Activated T-cell treated with anti-CD3 and anti-CD28 coated beads, Interleukin-2, amount 50 U/mL, for 72 hours (primary cell): ENCODE measurements around the gene SLC35E4. TPM values are rescaled to one million over a fixed set of nuclear protein-coding genes. Genes with fewer than 3 reads are reported as not detected.

ENCODE experiments used
- ATAC-seq, 2 donors: fragments of 150-1000 bp; cut with Tn5 transposase; replicated peaks in 1 of 2; 2 replicates each; pipeline ENCODE4 v1.10.0; 2021; ENCODE audit warnings: moderate library complexity in 2 of 2, mild to moderate bottlenecking in 1 of 2
- DNase-seq, 2 donors: peaks; one replicate each; pipeline ENCODE4 v3.0.0; 2021 to 2022; ENCODE audit warnings: mixed read lengths in 1 of 2
- H3K27ac Mint-ChIP-seq: one replicate; pipeline ENCODE4 v1.8.0; 2022; ENCODE audit warnings: mild to moderate bottlenecking, moderate library complexity, mixed read lengths
- H3K27me3 Mint-ChIP-seq: one replicate; pipeline ENCODE4 v1.8.0; 2022; ENCODE audit warnings: low read depth, mixed read lengths
- H3K36me3 Mint-ChIP-seq, 2 donors: one replicate each; pipeline ENCODE4 v1.8.0; 2022; ENCODE audit warnings: mixed read lengths in 2 of 2, mild to moderate bottlenecking in 1 of 2; ENCODE audit not compliant: insufficient read depth in 2 of 2
- H3K4me1 Mint-ChIP-seq: one replicate; pipeline ENCODE4 v1.8.0; 2022; ENCODE audit warnings: low read depth, mixed read lengths
- H3K4me3 Mint-ChIP-seq, 2 donors: one replicate each; pipeline ENCODE4 v1.8.0; 2022; ENCODE audit warnings: mild to moderate bottlenecking in 2 of 2, mixed read lengths in 2 of 2, moderate library complexity in 2 of 2
- H3K9me3 Mint-ChIP-seq, 2 donors: one replicate each; pipeline ENCODE4 v1.8.0; 2022; ENCODE audit warnings: mixed read lengths in 2 of 2
- total RNA-seq, 2 donors: library from RNA; stranded (reverse); gene quantifications; one replicate each; pipeline ENCODE4 v1.2.3, GENCODE V29; 2022

Gene SLC35E4
- total RNA-seq, 2 donors from 2014 or later, result 6.6 to 8.8 TPM

DNA sequence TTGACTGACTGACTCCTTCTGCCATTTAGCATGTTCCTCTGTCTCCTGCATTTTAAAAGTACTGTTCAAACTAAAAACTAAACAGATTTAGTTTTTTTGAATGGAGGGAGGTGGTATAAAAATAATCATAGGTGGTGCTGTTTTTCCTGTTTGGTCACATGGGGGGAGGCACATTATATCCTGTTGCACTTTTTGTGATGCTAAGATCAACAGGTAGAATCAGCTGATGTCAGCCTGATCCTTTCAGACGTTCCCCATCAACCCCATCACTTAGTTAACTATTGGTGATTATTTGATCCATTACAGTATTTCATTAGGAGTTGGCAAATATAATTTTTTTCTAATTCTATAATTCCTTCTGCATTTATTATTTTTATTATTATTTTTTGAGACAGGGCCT lies 54.0 kb downstream of the SLC35E4 start:
- ATAC-seq (no peak), DNase-seq (no peak)
- H3K9me3 Mint-ChIP-seq, result no peaks in the 10 kb centered on the region
- H3K27ac Mint-ChIP-seq, result no peak overlapping the region
- no peaks in the 10 kb centered on the region for H3K36me3 Mint-ChIP-seq
- peaks cover 8% of the 10 kb centered on the region for H3K27me3 Mint-ChIP-seq
- H3K4me3 Mint-ChIP-seq, result no peak overlapping the region
- peaks cover 13% of the 10 kb centered on the region for H3K4me1 Mint-ChIP-seq

DNA sequence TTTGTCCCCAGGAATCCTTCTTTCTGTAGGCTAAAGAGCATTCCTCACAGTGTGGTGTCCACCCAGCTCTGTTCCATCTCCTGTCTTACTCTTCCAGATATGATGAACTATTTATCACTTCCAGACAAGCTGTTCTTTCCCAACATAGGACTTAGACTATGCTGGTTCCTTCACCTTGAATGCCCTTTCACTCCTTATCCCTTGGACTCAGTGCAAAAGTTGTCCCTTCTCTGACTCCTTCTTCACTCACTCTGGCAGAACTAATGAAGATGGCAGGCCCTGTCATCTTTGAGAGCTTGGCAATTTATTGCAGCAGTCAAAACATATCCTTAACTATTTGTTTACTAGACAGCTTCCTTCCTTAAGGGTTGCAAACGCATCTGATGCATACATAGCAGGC lies 55.6 kb downstream of the SLC35E4 start:
- DNase-seq (no peak), ATAC-seq (no peak)
- Mint-ChIP-seq H3K27ac (no peak overlapping the region), H3K4me1 (peaks cover 13% of the 10 kb centered on the region), H3K9me3 (no peaks in the 10 kb centered on the region), H3K4me3 (no peak overlapping the region), H3K27me3 (peaks cover 19% of the 10 kb centered on the region), H3K36me3 (no peaks in the 10 kb centered on the region)

DNA sequence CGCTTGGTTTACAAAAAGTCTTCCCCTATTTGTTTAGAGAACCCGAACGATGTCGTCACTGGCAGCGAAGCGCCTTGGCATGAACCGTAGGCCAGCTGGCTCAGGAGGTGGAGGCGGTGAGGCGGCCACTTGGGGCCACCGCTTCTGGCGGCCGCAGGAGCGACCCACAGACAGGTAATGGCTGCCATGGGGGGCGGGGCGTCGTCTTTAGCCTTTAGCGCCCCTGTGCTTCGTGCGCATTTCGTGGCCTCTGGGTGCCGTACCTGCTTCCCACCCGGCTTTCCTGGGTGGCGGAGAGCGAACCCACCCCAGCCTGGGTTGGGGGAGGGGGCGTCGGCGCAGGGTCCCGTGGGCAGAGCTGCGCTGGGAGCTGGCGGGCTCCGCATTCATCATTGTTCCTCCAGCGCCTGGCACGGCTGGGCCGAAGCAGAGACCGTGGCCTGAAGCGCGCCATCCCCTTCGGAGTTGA lies 58.6 kb downstream of the SLC35E4 start:
- Mint-ChIP-seq H3K27ac (peak overlapping the region; percentile 20), H3K36me3 (no peaks in the 10 kb centered on the region), H3K4me1 (peaks cover 13% of the 10 kb centered on the region), H3K27me3 (peaks cover 31% of the 10 kb centered on the region), H3K4me3 (peak overlapping the region; percentile 89 to 93), H3K9me3 (no peaks in the 10 kb centered on the region)
- peak; percentile 81 to 85 for ATAC-seq
- DNase-seq, result peak; percentile 77 to 78

DNA sequence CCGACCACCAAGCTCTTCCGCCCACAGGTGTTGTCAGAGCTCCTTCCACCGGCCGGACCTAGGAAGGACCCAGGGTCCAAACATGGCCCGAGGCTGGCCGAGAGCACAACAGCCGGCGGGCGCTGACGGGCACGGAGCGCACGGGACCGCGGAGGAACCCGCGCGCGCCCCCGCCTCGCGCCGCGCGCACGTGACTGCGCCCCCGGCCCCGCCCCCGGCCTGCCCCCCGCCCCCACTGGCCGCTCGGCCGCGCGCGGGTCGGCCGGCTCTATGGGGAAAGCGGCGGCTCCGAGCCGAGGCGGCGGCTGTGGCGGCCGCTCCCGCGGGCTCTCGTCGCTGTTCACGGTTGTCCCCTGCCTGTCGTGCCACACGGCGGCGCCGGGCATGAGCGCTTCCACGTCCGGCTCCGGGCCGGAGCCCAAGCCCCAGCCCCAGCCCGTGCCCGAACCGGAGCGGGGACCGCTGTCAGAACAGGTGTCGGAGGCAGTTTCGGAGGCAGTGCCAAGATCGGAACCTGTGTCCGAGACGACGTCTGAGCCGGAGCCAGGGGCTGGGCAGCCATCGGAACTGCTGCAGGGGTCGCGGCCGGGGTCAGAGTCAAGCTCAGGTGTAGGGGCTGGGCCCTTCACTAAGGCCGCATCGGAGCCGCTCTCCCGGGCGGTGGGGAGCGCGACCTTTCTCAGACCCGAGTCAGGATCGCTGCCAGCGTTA lies 59.2 kb downstream of the SLC35E4 start, which contains the start of gene OSBP2:
OSBP2 (plus strand) TSS at position 235 of the 711 bp plus-strand sequence; CDS start at position 271, 36 bp downstream.
- peaks cover 13% of the 10 kb centered on the region for H3K4me1 Mint-ChIP-seq
- H3K9me3 Mint-ChIP-seq, result no peaks in the 10 kb centered on the region
- peak; percentile 76 for ATAC-seq
- H3K27me3 Mint-ChIP-seq, result peaks cover 31% of the 10 kb centered on the region
- peak within 1 kb of the TSS; percentile 89 to 93 for H3K4me3 Mint-ChIP-seq
- H3K36me3 Mint-ChIP-seq, result no peaks in the 10 kb centered on the region
- DNase-seq, result peak; percentile 52 to 65
- peak within 1 kb of the TSS; percentile 20 for H3K27ac Mint-ChIP-seq

GRCh38 chr22:30695351-30695851 lies 59.8 kb downstream of the SLC35E4 start:
- H3K9me3 Mint-ChIP-seq, result no peaks in the 10 kb centered on the region
- H3K4me1 Mint-ChIP-seq, result peaks cover 13% of the 10 kb centered on the region
- peak overlapping the region; percentile 70 to 77 for H3K4me3 Mint-ChIP-seq
- peaks cover 31% of the 10 kb centered on the region for H3K27me3 Mint-ChIP-seq
- no peaks in the 10 kb centered on the region for H3K36me3 Mint-ChIP-seq
- no peak overlapping the region for H3K27ac Mint-ChIP-seq
- ATAC-seq (no peak), DNase-seq (no peak)

DNA sequence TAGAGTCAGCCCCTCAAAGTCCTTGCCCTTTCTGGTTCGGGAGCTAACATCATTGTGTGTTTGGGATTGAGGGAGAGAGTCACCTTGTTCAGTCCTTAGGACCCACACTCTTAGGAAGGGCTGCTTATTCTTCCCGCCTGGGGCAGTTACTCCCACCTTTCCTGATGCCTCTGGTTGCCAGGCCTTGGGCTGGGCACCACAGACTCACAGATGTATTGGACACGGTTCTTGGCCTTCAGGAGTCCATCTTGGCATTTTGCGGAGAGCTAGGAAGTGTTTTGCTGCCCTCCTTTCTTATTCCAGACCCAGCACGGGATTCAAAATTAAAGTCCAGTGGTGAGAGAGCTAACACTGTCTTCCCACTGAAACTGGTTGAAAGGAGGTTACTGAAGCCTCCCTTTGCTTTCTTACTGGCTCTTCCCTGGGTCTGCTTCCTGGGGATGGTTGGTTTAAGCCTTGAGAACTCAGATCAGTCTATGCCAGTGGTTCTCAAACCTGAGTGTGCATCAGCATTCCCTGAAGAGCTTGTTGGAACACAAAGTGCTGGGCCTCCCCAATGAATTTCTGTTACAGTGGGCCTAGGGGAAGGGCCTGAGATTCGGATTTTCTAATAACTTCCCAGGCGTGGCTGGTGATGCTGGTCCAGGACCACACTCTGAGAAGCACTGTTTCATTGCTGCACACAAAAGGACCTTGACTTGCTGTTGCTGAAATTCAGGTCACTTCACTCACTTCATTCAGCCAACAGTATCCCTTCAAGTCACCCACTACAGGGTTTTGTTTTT lies 60.5 kb downstream of the SLC35E4 start:
- no peaks in the 10 kb centered on the region for H3K36me3 Mint-ChIP-seq
- H3K27ac Mint-ChIP-seq, result no peak overlapping the region
- H3K4me1 Mint-ChIP-seq, result peaks cover 13% of the 10 kb centered on the region
- H3K9me3 Mint-ChIP-seq, result no peaks in the 10 kb centered on the region
- ATAC-seq (no peak), DNase-seq (no peak)
- peaks cover 31% of the 10 kb centered on the region for H3K27me3 Mint-ChIP-seq
- H3K4me3 Mint-ChIP-seq, result peak overlapping the region; percentile 70 to 77

Other genes with a start within 250 kb of the SLC35E4 start
- 10 to 100 TPM in 1 of 2 donors, 1 to 10 TPM in 1; 8.4 to 12.4 TPM for gene RNF215, start 248.4 kb upstream of the SLC35E4 start, total RNA-seq
- gene SEC14L2, start 238.8 kb upstream of the SLC35E4 start, total RNA-seq, result 10 to 100 TPM; 15.3 to 19.0 TPM
- 10 to 100 TPM; 50.6 to 61.1 TPM for gene MTFP1, start 210.0 kb upstream of the SLC35E4 start, total RNA-seq
- gene SEC14L3, start 163.8 kb upstream of the SLC35E4 start, total RNA-seq, result not detected
- gene SEC14L4, start 130.1 kb upstream of the SLC35E4 start, total RNA-seq, result not detected
- not detected for gene SEC14L6, start 89.0 kb upstream of the SLC35E4 start, total RNA-seq
- 1 to 10 TPM; 1.1 to 1.7 TPM for gene GAL3ST1, start 61.1 kb upstream of the SLC35E4 start, total RNA-seq
- gene PES1, start 43.9 kb upstream of the SLC35E4 start, total RNA-seq, result 10 to 100 TPM; 75.7 to 90.4 TPM
- gene TCN2, start 28.6 kb upstream of the SLC35E4 start, total RNA-seq, result 1 to 10 TPM in 1 of 2 donors, under 1 TPM in 1; 0.44 to 1.3 TPM
- 10 to 100 TPM in 1 of 2 donors, 1 to 10 TPM in 1; 9.7 to 14.3 TPM for gene DUSP18, start 32.1 kb downstream of the SLC35E4 start, total RNA-seq
- gene OSBP2, start 59.1 kb downstream of the SLC35E4 start, total RNA-seq, result 10 to 100 TPM in 1 of 2 donors, 1 to 10 TPM in 1; 7.2 to 11.9 TPM